ENCODE data around the gene CCL24.
"Not testable (repeated sequence)": the region's sequence is repeated elsewhere in the genome, so short reads cannot be mapped to it uniquely, and the experiment has no call there.

CCL24 gene

DNA sequence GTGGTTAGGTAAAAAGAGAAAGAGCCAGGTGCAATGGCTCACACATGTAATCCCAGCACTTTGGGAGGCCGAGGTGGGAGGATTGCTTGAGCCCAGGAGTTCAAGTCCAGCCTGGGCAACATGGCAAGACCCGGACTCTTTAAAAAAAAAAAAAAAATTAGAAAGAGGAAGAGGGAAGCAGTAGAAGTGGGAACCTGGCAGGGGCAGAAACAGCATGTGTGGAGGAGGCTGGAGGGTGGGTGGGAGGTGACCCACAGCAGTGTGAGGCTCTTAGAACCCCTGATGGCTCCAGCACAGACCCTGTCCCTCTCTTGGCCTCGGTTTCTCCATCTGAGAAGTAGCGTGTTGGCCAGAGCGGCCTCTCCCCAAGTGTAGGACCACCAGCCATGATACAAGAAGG is 4.9 kb upstream of the CCL24 start:
- no peak for DNase-seq

- DNase-seq, result no peak
Measured at GRCh38 chr7:75817116-75817515, 3.5 kb upstream of the CCL24 start.

DNA sequence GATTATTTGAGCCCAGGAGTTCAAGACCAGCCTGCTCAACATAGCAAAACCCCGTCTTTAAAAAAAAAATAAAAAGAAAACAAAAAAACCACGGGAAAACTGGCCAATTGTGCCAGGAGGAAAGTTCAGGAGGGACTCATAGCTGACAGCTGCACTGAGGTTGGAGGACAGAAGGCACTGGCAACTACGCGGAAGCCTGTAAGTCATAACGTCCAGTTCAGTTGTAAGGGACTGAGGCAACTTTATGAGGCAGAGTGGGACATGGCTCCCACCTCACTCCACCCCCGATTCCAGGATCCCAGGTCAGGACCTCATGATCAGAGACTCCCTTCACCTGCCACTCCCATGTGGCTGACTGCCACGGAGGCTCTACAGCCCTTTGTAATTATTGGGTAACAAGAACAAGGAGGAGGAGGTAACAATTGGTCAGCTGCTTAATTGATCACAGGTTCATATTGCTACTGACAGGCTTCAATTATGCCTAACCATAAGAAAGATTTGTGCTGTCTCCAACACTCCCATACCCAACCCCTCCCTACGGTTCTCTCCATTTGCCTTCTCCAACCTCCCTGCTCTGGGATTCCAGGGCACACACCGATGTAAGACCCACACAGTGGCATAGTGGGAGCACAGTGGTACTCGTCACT is 1.9 kb upstream of the CCL24 start:
- DNase-seq, result no peak

GRCh38 chr7:75814407-75814947 is 871 bp upstream of the CCL24 start:
- no peak for DNase-seq

DNA sequence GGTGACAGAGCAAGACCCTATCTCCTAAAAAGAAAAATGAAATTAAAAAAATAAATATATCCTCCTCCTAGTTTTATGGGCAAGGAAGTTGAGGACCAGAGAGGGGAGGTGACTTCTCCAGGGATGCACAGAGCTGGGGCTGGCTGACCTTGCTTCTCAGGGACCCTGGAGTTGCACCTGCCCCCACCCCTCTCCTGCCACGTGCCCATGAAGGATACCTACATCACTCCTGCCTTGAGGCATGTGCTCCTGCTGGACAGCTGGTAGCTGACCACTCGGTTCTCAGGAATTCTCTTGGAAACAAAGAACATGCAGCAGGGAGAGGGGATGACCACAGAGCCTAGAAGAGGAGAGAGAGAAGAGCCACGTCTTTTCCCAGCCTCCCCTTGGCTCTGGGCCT is 522 bp downstream of the CCL24 start:
- DNase-seq, result no peak

- no peak for DNase-seq
Measured at GRCh38 chr7:75811894-75812678, 1.5 kb downstream of the CCL24 start.

DNA sequence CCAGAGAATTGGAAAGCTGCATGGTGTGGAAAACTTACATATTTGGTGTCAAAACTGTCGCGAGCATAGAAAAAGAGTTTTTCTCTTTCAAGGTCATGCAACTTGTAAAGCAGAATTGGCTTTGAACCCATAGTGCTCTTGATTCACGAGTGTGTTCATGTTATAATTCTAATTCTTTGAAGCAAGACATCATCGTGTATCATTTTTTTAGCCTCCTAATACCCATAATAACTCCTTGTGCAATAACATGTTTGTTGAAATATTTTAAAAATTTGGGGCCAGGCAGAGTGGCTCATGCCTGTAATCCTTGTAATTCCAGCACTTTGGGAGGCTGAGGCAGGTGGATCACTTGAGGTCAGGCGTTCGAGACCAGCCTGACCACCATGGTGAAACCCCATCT is 4.2 kb downstream of the CCL24 start:
- DNase-seq, result no peak

GRCh38 chr7:75808106-75808505 is 5.5 kb downstream of the CCL24 start:
- DNase-seq, result no peak

GRCh38 chr7:75807452-75807851 is 6.2 kb downstream of the CCL24 start:
- no peak for DNase-seq

GRCh38 chr7:75806560-75807307 is 6.9 kb downstream of the CCL24 start:
- DNase-seq, result no peak

- DNase-seq, result no peak
Measured at GRCh38 chr7:75804705-75805104, 8.9 kb downstream of the CCL24 start.

DNA sequence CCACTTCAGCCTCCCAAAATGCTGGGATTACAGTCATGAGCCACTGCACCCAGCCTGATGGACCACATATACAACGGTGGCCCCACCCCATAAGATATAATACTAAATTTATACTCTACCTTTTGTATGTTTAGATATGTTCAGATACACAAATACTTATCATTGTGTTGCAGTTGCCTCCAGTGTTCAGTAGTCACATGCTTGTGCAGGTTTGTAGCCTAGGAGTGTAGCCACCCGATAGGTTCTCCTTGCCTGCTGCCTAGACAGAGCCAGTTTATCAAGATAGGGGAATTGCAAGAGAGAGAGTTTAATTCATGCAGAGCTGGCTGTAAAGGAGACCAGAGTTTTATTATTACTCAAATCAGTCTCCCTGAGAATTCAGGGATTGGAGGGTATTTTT is 9.6 kb downstream of the CCL24 start:
- no peak for DNase-seq

DNA sequence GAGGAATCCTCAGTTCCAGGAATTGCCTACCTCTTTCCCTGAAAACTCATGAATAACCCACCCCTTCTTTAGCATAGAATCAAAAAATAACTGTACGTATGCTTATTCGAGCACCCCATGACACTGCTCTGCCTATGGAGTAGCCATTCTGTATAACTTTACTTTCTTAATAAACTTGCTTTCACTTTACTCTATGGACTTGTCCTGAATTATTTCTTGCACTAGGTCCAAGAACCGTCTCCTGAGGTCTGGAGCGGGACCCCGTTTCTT is 11.1 kb downstream of the CCL24 start:
- DNase-seq, result no peak

- no peak for DNase-seq
Measured at GRCh38 chr7:75798770-75799169, 14.8 kb downstream of the CCL24 start.

GRCh38 chr7:75796420-75796819 is 17.2 kb downstream of the CCL24 start:
- DNase-seq, result no peak

GRCh38 chr7:75795831-75796285 is 17.7 kb downstream of the CCL24 start:
- no peak for DNase-seq

- DNase-seq, result no peak
Measured at GRCh38 chr7:75793676-75794075, 19.9 kb downstream of the CCL24 start.

- not testable (repeated sequence) for DNase-seq
Measured at GRCh38 chr7:75792567-75792966, 21.0 kb downstream of the CCL24 start.

GRCh38 chr7:75789361-75789924 is 24.2 kb downstream of the CCL24 start:
- DNase-seq, result peak; percentile 35

DNA sequence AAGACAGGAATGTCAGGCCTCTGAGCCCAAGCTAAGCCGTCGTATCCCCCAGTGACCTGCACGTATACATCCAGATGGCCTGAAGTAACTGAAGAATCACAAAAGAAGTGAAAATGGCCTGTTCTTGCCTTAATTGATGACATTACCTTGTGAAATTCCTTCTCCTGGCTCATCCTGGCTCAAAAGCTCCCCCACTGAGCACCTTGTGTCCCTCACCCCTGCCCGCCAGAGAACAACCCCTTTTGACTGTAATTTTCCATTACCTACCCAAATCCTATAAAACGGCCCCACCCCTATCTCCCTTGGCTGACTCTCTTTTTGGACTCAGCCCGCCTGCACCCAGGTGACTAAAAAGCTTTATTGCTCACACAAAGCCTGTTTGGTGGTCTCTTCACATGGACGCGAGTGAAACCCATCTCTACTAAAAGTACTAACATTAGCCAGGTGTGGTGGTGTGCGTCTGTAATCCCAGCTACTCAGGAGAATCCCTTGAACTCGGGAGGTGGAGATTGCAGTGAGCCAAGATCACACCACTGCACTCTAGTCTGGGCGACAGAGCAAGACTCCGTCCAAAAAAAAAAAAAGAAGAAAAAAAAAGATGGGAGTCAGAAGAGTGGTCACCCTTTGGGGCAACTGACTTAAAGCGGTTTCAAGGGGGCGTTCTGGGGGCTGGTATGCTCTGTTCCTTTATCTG is 25.3 kb downstream of the CCL24 start:
- not testable (repeated sequence) for DNase-seq

DNA sequence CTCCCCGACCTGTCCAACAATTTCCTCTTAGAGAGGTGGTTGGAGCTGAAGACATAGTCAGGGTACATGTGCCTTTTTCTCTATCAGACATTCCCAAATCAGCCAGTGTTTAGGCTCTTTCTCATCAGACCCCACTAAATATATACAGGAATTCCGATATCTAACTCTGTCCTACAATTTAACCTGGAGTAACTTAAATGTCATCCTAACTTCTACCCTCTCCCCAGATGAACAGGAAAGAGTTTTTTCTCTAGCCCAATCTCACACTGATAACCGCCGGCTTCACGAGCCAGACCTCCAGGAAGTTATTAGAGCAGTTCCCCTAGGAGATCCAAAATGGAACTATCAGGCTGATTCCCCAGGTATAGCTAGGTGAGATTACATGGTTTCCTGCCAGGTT is 30.5 kb downstream of the CCL24 start:
- not testable (repeated sequence) for DNase-seq

DNA sequence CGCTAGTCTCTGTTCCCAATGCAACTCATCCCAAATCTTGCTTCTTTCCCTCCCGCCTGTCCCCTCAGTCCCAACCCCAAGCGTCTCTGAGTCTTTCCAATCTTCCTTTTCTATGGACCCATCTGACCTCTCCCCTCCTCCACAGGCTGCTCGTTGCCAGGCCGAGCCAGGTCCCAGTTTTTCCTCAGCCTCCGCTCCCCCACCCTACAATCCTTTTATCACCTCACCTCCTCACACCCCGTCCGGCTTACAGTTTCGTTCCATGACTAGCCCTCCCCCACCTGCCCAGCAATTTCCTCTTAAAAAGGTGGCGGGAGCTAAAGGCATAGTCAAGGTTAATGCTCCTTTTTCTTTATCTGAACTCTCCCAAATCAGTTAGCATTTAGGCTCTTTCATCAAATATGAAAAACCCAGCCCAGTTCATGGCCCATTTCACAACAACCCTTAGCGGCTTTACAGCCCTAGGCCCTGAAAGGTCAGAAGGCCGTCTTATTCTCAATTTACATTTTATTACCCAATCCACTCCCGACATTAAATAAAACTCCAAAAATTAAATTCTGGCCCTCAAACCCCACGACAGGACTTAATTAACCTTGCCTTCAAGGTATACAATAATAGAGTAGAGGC is 32.8 kb downstream of the CCL24 start:
- DNase-seq, result not testable (repeated sequence)

Data from femur (tissue), 1 donor.